ENCODE measurements around the gene ANKRD17.
A peak's percentile ranks its signal among the peaks of the same experiment; 100 is the strongest.
"Not testable (repeated sequence)": the region's sequence is repeated elsewhere in the genome, so short reads cannot be mapped to it uniquely, and the experiment has no call there.

ANKRD17 gene, protein sequence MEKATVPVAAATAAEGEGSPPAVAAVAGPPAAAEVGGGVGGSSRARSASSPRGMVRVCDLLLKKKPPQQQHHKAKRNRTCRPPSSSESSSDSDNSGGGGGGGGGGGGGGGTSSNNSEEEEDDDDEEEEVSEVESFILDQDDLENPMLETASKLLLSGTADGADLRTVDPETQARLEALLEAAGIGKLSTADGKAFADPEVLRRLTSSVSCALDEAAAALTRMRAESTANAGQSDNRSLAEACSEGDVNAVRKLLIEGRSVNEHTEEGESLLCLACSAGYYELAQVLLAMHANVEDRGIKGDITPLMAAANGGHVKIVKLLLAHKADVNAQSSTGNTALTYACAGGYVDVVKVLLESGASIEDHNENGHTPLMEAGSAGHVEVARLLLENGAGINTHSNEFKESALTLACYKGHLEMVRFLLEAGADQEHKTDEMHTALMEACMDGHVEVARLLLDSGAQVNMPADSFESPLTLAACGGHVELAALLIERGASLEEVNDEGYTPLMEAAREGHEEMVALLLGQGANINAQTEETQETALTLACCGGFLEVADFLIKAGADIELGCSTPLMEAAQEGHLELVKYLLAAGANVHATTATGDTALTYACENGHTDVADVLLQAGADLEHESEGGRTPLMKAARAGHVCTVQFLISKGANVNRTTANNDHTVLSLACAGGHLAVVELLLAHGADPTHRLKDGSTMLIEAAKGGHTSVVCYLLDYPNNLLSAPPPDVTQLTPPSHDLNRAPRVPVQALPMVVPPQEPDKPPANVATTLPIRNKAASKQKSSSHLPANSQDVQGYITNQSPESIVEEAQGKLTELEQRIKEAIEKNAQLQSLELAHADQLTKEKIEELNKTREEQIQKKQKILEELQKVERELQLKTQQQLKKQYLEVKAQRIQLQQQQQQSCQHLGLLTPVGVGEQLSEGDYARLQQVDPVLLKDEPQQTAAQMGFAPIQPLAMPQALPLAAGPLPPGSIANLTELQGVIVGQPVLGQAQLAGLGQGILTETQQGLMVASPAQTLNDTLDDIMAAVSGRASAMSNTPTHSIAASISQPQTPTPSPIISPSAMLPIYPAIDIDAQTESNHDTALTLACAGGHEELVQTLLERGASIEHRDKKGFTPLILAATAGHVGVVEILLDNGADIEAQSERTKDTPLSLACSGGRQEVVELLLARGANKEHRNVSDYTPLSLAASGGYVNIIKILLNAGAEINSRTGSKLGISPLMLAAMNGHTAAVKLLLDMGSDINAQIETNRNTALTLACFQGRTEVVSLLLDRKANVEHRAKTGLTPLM (N-terminal part only)

GRCh38 chr4:73258686-73259570 is at the start of gene ANKRD17:
TSS of gene ANKRD17 (minus strand) at chr4:73258798. CDS start at chr4:73258668, 130 bp downstream.
- peak; percentile 79 to 81 for DNase-seq (ENCODE audit: low read depth in 2 of 2)

- DNase-seq (ENCODE audit: low read depth in 2 of 2), result no peak
Measured at GRCh38 chr4:73308286-73308685, 49.7 kb upstream of the ANKRD17 start.

GRCh38 chr4:73303711-73304110 is 45.1 kb upstream of the ANKRD17 start:
- no peak for DNase-seq (ENCODE audit: low read depth in 2 of 2)

- DNase-seq (ENCODE audit: low read depth in 2 of 2), result no peak
Measured at GRCh38 chr4:73299548-73300280, 41.1 kb upstream of the ANKRD17 start.

DNA sequence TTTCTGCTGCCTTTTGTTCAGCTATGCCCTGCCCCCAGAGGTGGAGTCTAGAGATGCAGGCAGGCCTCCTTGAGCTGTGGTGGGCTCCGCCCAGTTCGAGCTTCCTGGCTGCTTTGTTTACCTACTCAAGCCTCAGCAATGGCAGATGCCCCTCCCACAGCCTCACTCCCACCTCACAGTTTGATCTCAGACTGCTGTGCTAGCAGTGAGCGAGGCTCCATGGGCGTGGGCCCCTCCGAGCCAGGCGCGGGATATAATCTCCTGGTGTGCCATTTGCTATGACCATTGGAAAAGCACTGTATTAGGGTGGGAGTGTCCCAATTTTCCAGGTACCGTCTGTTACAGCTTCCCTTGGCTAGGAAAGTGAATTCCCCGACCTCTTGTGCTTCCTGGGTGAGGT is 34.1 kb upstream of the ANKRD17 start:
- not testable (repeated sequence) for DNase-seq (ENCODE audit: low read depth in 2 of 2)

GRCh38 chr4:73281982-73282381 is 23.4 kb upstream of the ANKRD17 start:
- DNase-seq (ENCODE audit: low read depth in 2 of 2), result no peak

- DNase-seq (ENCODE audit: low read depth in 2 of 2), result no peak
Measured at GRCh38 chr4:73281396-73281795, 22.8 kb upstream of the ANKRD17 start.

GRCh38 chr4:73277201-73277600 is 18.6 kb upstream of the ANKRD17 start:
- DNase-seq (ENCODE audit: low read depth in 2 of 2), result no peak

- DNase-seq (ENCODE audit: low read depth in 2 of 2), result no peak
Measured at GRCh38 chr4:73275318-73275654, 16.7 kb upstream of the ANKRD17 start.

- DNase-seq (ENCODE audit: low read depth in 2 of 2), result no peak
Measured at GRCh38 chr4:73272816-73273215, 14.2 kb upstream of the ANKRD17 start.

- DNase-seq (ENCODE audit: low read depth in 2 of 2), result no peak
Measured at GRCh38 chr4:73267050-73267449, 8.5 kb upstream of the ANKRD17 start.

DNA sequence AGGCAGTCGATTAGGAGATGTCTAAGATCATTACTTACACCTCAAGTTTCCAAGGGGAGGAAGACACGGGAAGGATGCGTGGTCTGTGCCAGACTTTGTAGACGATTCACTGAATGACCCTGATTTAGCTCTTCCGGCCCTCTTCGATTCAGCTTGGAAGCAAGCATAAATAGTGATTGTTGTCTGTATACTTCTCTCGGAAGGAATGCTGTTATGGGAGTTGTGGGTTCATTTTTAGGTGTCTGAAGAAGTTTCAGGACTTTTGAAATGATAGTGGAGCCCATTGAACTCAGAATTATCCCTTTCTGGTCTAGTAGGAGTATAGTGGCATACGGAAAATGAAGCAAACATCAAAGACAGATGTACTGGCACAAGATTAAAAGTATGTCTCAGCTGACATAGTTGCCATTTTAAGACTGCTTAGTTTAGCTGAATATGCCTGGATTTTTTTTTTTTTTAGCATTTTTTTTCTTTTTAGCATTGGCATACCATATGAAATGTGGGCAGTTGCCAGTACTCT is 1.0 kb upstream of the ANKRD17 start:
- no peak for DNase-seq (ENCODE audit: low read depth in 2 of 2)

GRCh38 chr4:73258436-73258685 is 237 bp downstream of the ANKRD17 start:
- peak in 1 of 2 donors; percentile 49 for DNase-seq (ENCODE audit: low read depth in 2 of 2)

DNA sequence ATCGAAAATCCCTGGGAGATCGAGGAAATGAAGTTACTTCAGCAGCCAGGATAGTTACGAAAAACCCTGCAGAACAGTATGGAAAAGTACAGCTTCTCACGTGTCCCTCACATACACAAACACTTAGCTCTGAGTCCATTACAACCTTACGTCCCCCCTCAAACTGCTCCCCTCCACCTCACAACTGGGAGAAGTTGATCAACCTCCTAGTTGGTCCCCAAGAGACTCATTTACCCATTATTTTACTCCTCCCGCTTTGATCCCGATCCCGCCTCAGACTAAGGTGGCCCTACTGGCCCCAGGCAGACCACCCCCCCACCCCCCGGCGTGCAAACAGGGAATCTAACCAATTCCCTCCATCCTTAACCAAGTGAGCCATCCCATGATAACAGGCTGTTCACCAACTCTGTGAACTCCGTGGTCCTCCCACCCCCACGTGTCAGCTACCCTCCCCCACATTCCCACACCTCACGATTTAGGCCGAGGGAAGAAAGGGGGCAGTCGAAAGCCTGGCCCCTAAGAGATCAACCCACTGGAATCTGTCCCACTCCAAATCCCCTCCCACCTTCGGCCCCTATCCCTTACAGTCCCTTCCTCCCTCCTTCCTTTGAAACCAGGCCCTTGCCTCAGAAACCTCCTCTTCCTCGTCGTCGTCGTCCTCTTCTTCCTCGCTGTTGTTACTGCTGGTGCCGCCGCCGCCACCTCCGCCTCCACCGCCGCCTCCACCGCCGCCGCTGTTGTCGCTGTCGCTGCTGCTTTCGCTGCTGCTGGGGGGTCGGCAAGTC is 755 bp downstream of the ANKRD17 start:
- DNase-seq (ENCODE audit: low read depth in 2 of 2), result no peak

GRCh38 chr4:73257234-73257633 is 1.4 kb downstream of the ANKRD17 start:
- peak; percentile 24 to 29 for DNase-seq (ENCODE audit: low read depth in 2 of 2)

GRCh38 chr4:73255847-73256246 is 2.8 kb downstream of the ANKRD17 start:
- DNase-seq (ENCODE audit: low read depth in 2 of 2), result not testable (repeated sequence)

- DNase-seq (ENCODE audit: low read depth in 2 of 2), result no peak
Measured at GRCh38 chr4:73252001-73252400, 6.6 kb downstream of the ANKRD17 start.

- DNase-seq (ENCODE audit: low read depth in 2 of 2), result no peak
Measured at GRCh38 chr4:73251384-73251783, 7.2 kb downstream of the ANKRD17 start.

DNA sequence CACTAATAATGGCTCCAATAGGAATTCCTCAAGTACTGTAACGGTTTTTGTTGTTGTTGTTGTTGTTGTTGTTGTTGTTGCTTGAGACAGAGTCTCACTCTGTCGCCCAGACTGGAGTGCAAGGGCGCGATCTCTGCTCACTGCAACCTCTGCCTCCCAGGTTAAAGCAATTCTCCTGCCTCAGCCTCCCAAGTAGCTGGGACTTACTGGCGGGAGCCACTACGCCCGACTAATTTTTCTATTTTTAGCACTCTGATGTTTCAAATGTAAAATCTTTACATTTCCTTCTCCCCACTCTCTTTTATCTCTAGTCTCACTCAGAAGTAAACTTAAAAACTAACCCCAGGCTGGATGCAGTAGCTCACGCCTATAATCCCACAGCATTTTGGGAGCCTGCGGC is 8.0 kb downstream of the ANKRD17 start:
- DNase-seq (ENCODE audit: low read depth in 2 of 2), result no peak

GRCh38 chr4:73248821-73249220 is 9.8 kb downstream of the ANKRD17 start:
- no peak for DNase-seq (ENCODE audit: low read depth in 2 of 2)
